Right lobe of liver (tissue), 4 donors: ENCODE data around the gene TLL2.

ENCODE experiments used
- CTCF ChIP-seq, 4 donors: fragments of 200-600 bp in 3 of 4; fragments of 450-650 bp in 1 of 4; IDR thresholded peaks; one replicate each; pipeline versions ENCODE4 v1.5.1 to v1.8.0; 2016 to 2022; ENCODE audit warnings: antibody characterized with exemption in 4 of 4, mild to moderate bottlenecking in 2 of 4
- POLR2A ChIP-seq: fragments of 450-650 bp; IDR thresholded peaks from one replicate; pipeline ENCODE4 v1.6.1; 2017; ENCODE audit warnings: antibody characterized with exemption, mild to moderate bottlenecking
- donor health status: DM: no; HTN: no; CAD: no.
- donor health status: DM: no; HTN: no; CAD: no.
- donor health status: DM: no; HTN: yes; CAD: no.

DNA sequence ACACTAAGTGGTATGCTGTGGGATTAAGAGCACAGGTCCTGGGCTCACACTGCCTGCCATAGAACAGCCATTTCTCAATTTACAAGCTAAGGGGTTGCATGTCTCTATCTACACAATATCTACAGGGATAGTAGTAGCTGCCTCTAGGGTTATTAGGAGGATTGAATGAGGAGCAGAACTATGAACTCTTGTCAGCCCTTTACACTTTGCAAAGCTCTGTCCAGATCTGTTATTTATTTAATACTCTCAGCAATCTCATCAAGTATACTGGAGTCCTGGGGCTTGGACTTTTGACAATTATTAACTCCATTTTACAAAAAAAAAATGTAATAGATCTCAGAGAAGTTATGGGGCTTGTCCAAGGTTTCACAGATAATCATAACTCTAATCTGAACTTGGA is 161.7 kb downstream of the TLL2 start:
- TF ChIP-seq CTCF (IDR thresholded peaks at IDR 0.05) (no peak), POLR2A (no peak)
